Renal cortex interstitium (tissue), 11 donors: ENCODE results near the gene USP12. TPM values are rescaled to one million over a fixed set of nuclear protein-coding genes. Genes with fewer than 3 reads are reported as not detected.
"Not testable (repeated sequence)": the region's sequence is repeated elsewhere in the genome, so short reads cannot be mapped to it uniquely, and the experiment has no call there.

Experiments
- DNase-seq, 11 donors: peaks; one replicate each; pipeline ENCODE4 v3.0.0-alpha.2; 2013; ENCODE audit warnings: low read depth in 9 of 11, low spot score in 4 of 11; ENCODE audit errors: extremely low read depth in 1 of 11
- polyA plus RNA-seq, 3 donors: library from polyadenylated mRNA; unstranded; fragments of 120-200 nt; gene quantifications; one replicate each; pipeline ENCODE4 v1.2.1, GENCODE V29; 2013; ENCODE audit not compliant: insufficient read length in 3 of 3

USP12 gene
- polyA plus RNA-seq, 3 donors: 29.4 to 38.8 (median 35.9) TPM

- DNase-seq: no peak
Measured at GRCh38 chr13:27193496-27193895, 21.9 kb upstream of the USP12 start.

GRCh38 chr13:27192973-27193372 lies 21.4 kb upstream of the USP12 start:
- no peak for DNase-seq

- DNase-seq: not testable (repeated sequence)
Measured at GRCh38 chr13:27192367-27192766, 20.8 kb upstream of the USP12 start.

- no peak for DNase-seq
Measured at GRCh38 chr13:27189192-27189591, 17.6 kb upstream of the USP12 start.

GRCh38 chr13:27188239-27188638 lies 16.6 kb upstream of the USP12 start:
- no peak for DNase-seq

GRCh38 chr13:27186295-27186694 lies 14.7 kb upstream of the USP12 start:
- DNase-seq: no peak

GRCh38 chr13:27183561-27184147 lies 12.0 kb upstream of the USP12 start:
- DNase-seq: no peak

- DNase-seq: no peak
Measured at GRCh38 chr13:27182844-27183497, 11.4 kb upstream of the USP12 start.

- DNase-seq: no peak
Measured at GRCh38 chr13:27182054-27182453, 10.4 kb upstream of the USP12 start.

GRCh38 chr13:27177852-27178251 lies 6.2 kb upstream of the USP12 start:
- no peak for DNase-seq

GRCh38 chr13:27176470-27177410 lies 5.1 kb upstream of the USP12 start:
- DNase-seq: no peak

GRCh38 chr13:27174766-27175455 lies 3.3 kb upstream of the USP12 start:
- no peak for DNase-seq

- DNase-seq: no peak
Measured at GRCh38 chr13:27172495-27172842, 858 bp upstream of the USP12 start.

- peak; percentile 55 to 89 (median 84) for DNase-seq
Measured at GRCh38 chr13:27171827-27172494, 350 bp upstream of the USP12 start.

GRCh38 chr13:27170516-27171243 lies 931 bp downstream of the USP12 start:
- peak in 10 of 11 donors; percentile 31 to 56 (median 46) for DNase-seq

- no peak for DNase-seq
Measured at GRCh38 chr13:27170221-27170515, 1.4 kb downstream of the USP12 start.

- no peak for DNase-seq
Measured at GRCh38 chr13:27168906-27169657, 2.5 kb downstream of the USP12 start.

GRCh38 chr13:27168086-27168485 lies 3.5 kb downstream of the USP12 start:
- DNase-seq: no peak
